Measurements from ENCODE around the gene ADAM23. TPM values are rescaled to one million over a fixed set of nuclear protein-coding genes. Genes with fewer than 3 reads are reported as not detected.

ADAM23 gene
- total RNA-seq, 1 experiment from 2014 or later, result 24.6 TPM

DNA sequence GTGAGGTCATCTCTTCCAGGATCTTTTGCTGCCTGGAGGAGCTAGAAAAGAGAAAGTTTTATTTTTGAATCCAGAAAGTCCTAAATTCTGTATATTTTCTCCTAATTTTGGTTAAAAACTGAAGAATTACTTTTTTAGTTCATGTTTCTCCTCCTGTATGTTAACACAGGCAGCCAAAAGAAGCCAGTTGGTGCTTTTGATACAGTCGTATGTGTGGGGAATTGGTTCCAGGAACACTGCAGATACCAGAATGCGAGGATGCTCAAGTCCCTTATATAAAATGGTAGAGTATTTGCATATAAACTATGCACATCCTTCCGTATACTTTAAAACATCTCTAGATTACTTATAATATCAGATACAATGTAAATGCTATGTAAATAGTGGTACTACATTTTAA lies 22.6 kb upstream of the ADAM23 start (continued):
- no peak for TF ChIP-seq ZNF532 (CRISPR knock-in tag; IDR thresholded peaks at IDR 0.05; ENCODE audit: borderline replicate concordance)

GRCh38 chr2:206422493-206422892 lies 20.8 kb upstream of the ADAM23 start:
- POLR2A ChIA-PET, result no interaction called here
- DNase-seq (ENCODE audit: low spot score) (no peak), ATAC-seq (no peak)
- TF ChIP-seq ZNF671 (CRISPR knock-in tag; IDR thresholded peaks at IDR 0.05) (no peak), OVOL2 (CRISPR knock-in tag; IDR thresholded peaks at IDR 0.05; ENCODE audit: borderline replicate concordance) (no peak), CREM (CRISPR knock-in tag; IDR thresholded peaks at IDR 0.05) (no peak)
- H3K36me3 Mint-ChIP-seq, result peaks cover 8% of the 10 kb centered on the region; the same call in 1 of the 2 replicates
- CTCF ChIA-PET, result no interaction called here
- peaks cover 34% of the 10 kb centered on the region for H3K9me3 Mint-ChIP-seq
- no peak overlapping the region for H3K4me3 Mint-ChIP-seq
- peaks cover 12% of the 10 kb centered on the region for H3K4me1 Mint-ChIP-seq
- H3K27me3 Mint-ChIP-seq (ENCODE audit: low read depth), result no peaks in the 10 kb centered on the region
- H3K27ac Mint-ChIP-seq, result no peak overlapping the region

- Mint-ChIP-seq H3K27ac (no peak overlapping the region), H3K36me3 (peaks cover 4% of the 10 kb centered on the region; the same call in 1 of the 2 replicates), H3K4me3 (no peak overlapping the region), H3K27me3 (ENCODE audit: low read depth) (no peaks in the 10 kb centered on the region), H3K9me3 (peaks cover 29% of the 10 kb centered on the region), H3K4me1 (peaks cover 12% of the 10 kb centered on the region)
- DNase-seq (ENCODE audit: low spot score) (peak; percentile 45), ATAC-seq (peak; percentile 98)
- TF ChIP-seq TEAD1 (CRISPR knock-in tag; IDR thresholded peaks at IDR 0.05) (no peak), SMAD4 (CRISPR knock-in tag; IDR thresholded peaks at IDR 0.05) (no peak), CREB1 (CRISPR knock-in tag; IDR thresholded peaks at IDR 0.05) (no peak), NFYB (CRISPR knock-in tag; conservative IDR thresholded peaks at IDR 0.05; ENCODE audit: low read depth) (peak; percentile 89), USF2 (CRISPR knock-in tag; IDR thresholded peaks at IDR 0.05) (peak; percentile 95), USF1 (CRISPR knock-in tag; IDR thresholded peaks at IDR 0.05) (peak; percentile 95)
- ChIA-PET POLR2A (no interaction called here), CTCF (interaction anchor here (1.1 kb wide), 1 partner anchor 13 kb away, joined by 3 read pairs; no protein-coding TSS in a partner anchor)
Observed at GRCh38 chr2:206423147-206423546, 20.2 kb upstream of the ADAM23 start.

DNA sequence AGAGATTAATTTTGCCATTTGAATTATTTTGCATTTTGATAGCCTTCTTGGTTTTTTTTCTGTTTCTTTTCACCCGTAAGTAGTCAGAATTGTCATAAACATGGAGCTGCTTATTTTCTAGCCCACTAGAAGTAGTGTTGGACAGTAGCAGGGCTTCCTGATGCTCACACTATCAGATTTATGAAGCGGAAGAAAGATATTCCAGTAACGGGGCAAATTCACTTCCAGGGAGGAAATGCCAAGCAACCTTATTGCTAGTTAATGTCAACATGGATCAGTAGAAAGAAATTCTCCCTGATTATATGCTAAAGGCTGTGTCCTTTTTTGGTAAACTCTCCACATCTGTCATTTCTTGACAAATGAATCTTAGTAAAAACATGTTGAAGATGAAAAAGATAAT lies 19.2 kb upstream of the ADAM23 start:
- POLR2A ChIA-PET, result interaction anchor here (0.8 kb wide), 1 partner anchor 177 kb away, joined by 8 read pairs; no protein-coding TSS in a partner anchor
- no peak overlapping the region for H3K4me3 Mint-ChIP-seq
- H3K27ac Mint-ChIP-seq, result no peak overlapping the region
- CTCF ChIA-PET, result no interaction called here
- DNase-seq (ENCODE audit: low spot score) (no peak), ATAC-seq (no peak)
- H3K27me3 Mint-ChIP-seq (ENCODE audit: low read depth), result no peaks in the 10 kb centered on the region
- no peaks in the 10 kb centered on the region for H3K36me3 Mint-ChIP-seq
- peaks cover 19% of the 10 kb centered on the region for H3K9me3 Mint-ChIP-seq
- peaks cover 3% of the 10 kb centered on the region; the same call in 1 of the 2 replicates for H3K4me1 Mint-ChIP-seq
- TF ChIP-seq HMGXB4 (CRISPR knock-in tag; IDR thresholded peaks at IDR 0.05) (no peak), NR3C1 (CRISPR knock-in tag; conservative IDR thresholded peaks at IDR 0.05; ENCODE audit: low read depth) (no peak), TP53 (CRISPR knock-in tag; IDR thresholded peaks at IDR 0.05) (no peak), NFATC4 (CRISPR knock-in tag; IDR thresholded peaks at IDR 0.05) (no peak), ARID4B (CRISPR knock-in tag; IDR thresholded peaks at IDR 0.05; ENCODE audit: borderline replicate concordance) (no peak), ZNF263 (CRISPR knock-in tag; IDR thresholded peaks at IDR 0.05; ENCODE audit: low read depth) (no peak), CDX4 (CRISPR knock-in tag; IDR thresholded peaks at IDR 0.05; ENCODE audit: borderline replicate concordance) (no peak)
- TF ChIP-seq, protein P1, sequence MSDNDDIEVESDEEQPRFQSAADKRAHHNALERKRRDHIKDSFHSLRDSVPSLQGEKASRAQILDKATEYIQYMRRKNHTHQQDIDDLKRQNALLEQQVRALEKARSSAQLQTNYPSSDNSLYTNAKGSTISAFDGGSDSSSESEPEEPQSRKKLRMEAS (CRISPR knock-in tag; IDR thresholded peaks at IDR 0.05), result no peak

All from WTC11 (cell line).